Measurements from ENCODE around the gene SEPTIN12. TPM values are rescaled to one million over a fixed set of nuclear protein-coding genes. Genes with fewer than 3 reads are reported as not detected.
"Not testable (repeated sequence)": the region's sequence is repeated elsewhere in the genome, so short reads cannot be mapped to it uniquely, and the experiment has no call there.

The SEPTIN12 gene
- polyA plus RNA-seq, 1 donor (not counting 4 experiments of a cell fraction or from before 2014, with no cell fraction given) = not detected

- Histone ChIP-seq H3K4me3 (ENCODE audit: control insufficient read depth in 2 of 3, extremely low read depth in 1 of 3, insufficient read depth in 2 of 3, low read depth in 1 of 3, low read length in 3 of 3) (no peak overlapping the region), H3K27me3 (ENCODE audit: control insufficient read depth, extremely low read depth, insufficient read depth, low read length) (no peaks in the 10 kb centered on the region), H3K27ac (ENCODE audit: control insufficient read depth, insufficient read depth, low read length) (no peak overlapping the region), H3K36me3 (ENCODE audit: control insufficient read depth in 2 of 2, extremely low read depth in 1 of 2, insufficient read depth in 2 of 2, low read length in 2 of 2) (no peaks in the 10 kb centered on the region), H3K4me2 (ENCODE audit: control insufficient read depth, extremely low read depth, insufficient read depth, low read depth, low read length) (no peak overlapping the region), H3K79me2 (ENCODE audit: control insufficient read depth, insufficient read depth, low read length) (no peaks in the 10 kb centered on the region), H4K20me1 (ENCODE audit: control insufficient read depth, extremely low read depth, insufficient read depth, low read length) (no peaks in the 10 kb centered on the region), H3K9me3 (ENCODE audit: control insufficient read depth, low read depth, low read length) (no peaks in the 10 kb centered on the region), H3K9me1 (ENCODE audit: control insufficient read depth, extremely low read depth, insufficient read depth, low read length) (no peaks in the 10 kb centered on the region), H2AFZ (ENCODE audit: control insufficient read depth, low read length) (no peak overlapping the region), H3K4me1 (ENCODE audit: control insufficient read depth, extremely low read depth, insufficient read depth, low read length) (peaks cover 11% of the 10 kb centered on the region), H3K9ac (ENCODE audit: control insufficient read depth, extremely low read depth, insufficient read depth, low read length) (no peak overlapping the region)
- dilution Hi-C loops (cut with MboI; ENCODE audit: extremely low pct_ligation_motif_present, low sequenced_read_pairs) = no loop called here
- DNase-seq (ENCODE audit: low read depth, low spot score) (no peak), FAIRE-seq (no peak)
- TF ChIP-seq EZH2 (IDR thresholded peaks at IDR 0.05; ENCODE audit: low read length) (no peak), CTCF (optimal IDR thresholded peaks at IDR 0.05 in 1 of 3, IDR thresholded peaks at IDR 0.05 in 1 of 3, conservative IDR thresholded peaks at IDR 0.05 in 1 of 3; ENCODE audit: extremely low read depth in 1 of 3, insufficient read depth in 2 of 3, low read length in 3 of 3) (no peak)
Measured at GRCh38 chr16:4744555-4745273, 43.4 kb downstream of the SEPTIN12 start.

DNA sequence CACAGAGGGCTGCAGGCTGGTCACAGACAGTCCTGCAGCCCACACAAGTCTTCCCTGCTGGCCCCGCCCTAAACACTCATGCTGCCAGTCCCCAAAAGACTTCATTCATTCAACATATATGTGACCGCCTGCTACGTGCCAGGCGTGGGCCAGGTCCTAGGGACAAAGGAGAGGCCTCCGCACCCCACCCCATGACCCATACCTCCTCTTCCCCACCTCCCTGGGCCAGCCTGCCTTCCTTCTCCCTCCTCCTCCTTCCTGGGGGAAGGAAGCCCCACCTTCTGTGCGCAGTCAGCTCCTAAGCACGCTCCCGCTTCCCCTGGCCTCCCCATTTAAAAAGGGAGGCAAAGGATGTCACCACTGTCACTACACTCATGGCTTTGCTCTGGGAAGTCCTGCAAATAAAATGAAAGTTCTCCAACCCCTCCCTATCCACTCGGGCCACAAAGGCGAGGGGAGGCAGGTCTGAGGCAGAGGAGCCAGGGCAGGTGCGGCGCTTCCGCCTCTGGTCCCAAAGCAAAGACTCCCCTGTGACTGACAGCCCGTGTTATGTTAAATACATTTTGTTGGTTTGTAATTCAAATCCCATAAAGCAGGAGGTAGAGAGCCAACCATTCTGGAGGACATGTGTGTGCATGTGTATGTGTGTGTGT lies 44.8 kb downstream of the SEPTIN12 start:
- no peak for TF ChIP-seq CTCF (optimal IDR thresholded peaks at IDR 0.05 in 1 of 3, IDR thresholded peaks at IDR 0.05 in 1 of 3, conservative IDR thresholded peaks at IDR 0.05 in 1 of 3; ENCODE audit: extremely low read depth in 1 of 3, insufficient read depth in 2 of 3, low read length in 3 of 3)
- no peak for TF ChIP-seq EZH2 (IDR thresholded peaks at IDR 0.05; ENCODE audit: low read length)
- no peaks in the 10 kb centered on the region for H4K20me1 ChIP-seq (ENCODE audit: control insufficient read depth, extremely low read depth, insufficient read depth, low read length)
- H3K4me1 ChIP-seq (ENCODE audit: control insufficient read depth, extremely low read depth, insufficient read depth, low read length) = peaks cover 11% of the 10 kb centered on the region
- peak overlapping the region; percentile 71 for H3K4me2 ChIP-seq (ENCODE audit: control insufficient read depth, extremely low read depth, insufficient read depth, low read depth, low read length)
- H3K27me3 ChIP-seq (ENCODE audit: control insufficient read depth, extremely low read depth, insufficient read depth, low read length) = no peaks in the 10 kb centered on the region
- no peaks in the 10 kb centered on the region for H3K79me2 ChIP-seq (ENCODE audit: control insufficient read depth, insufficient read depth, low read length)
- H3K9ac ChIP-seq (ENCODE audit: control insufficient read depth, extremely low read depth, insufficient read depth, low read length) = no peak overlapping the region
- no peaks in the 10 kb centered on the region for H3K36me3 ChIP-seq (ENCODE audit: control insufficient read depth in 2 of 2, extremely low read depth in 1 of 2, insufficient read depth in 2 of 2, low read length in 2 of 2)
- H3K27ac ChIP-seq (ENCODE audit: control insufficient read depth, insufficient read depth, low read length) = no peak overlapping the region
- H3K4me3 ChIP-seq (ENCODE audit: control insufficient read depth in 2 of 3, extremely low read depth in 1 of 3, insufficient read depth in 2 of 3, low read depth in 1 of 3, low read length in 3 of 3) = peak overlapping the region in 2 of 3 experiments; percentile 10 to 11
- dilution Hi-C loops (cut with MboI; ENCODE audit: extremely low pct_ligation_motif_present, low sequenced_read_pairs) = no loop called here
- FAIRE-seq (no peak), DNase-seq (ENCODE audit: low read depth, low spot score) (no peak)
- peak overlapping the region; percentile 8 for H2AFZ ChIP-seq (ENCODE audit: control insufficient read depth, low read length)
- H3K9me3 ChIP-seq (ENCODE audit: control insufficient read depth, low read depth, low read length) = no peaks in the 10 kb centered on the region
- H3K9me1 ChIP-seq (ENCODE audit: control insufficient read depth, extremely low read depth, insufficient read depth, low read length) = no peaks in the 10 kb centered on the region

DNA sequence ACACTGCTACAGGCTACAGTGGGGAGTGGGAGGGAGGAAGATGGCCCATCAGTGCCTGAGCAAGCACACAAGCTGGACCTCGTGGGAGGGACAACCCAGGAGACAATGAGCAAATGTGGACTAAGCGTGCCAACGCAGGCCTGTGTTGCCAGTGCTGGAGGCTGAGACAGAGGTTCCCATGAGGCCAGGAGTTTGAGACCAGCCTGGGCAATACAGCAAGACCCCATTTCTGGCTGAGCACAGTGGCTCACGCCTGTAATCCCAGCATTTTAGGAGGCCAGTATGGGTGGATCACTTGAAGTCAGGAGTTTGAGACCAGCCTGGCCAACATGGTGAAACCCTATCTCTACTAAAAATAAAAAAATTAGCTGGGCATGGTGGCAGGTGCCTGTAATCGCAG lies 49.8 kb downstream of the SEPTIN12 start:
- H3K4me2 ChIP-seq (ENCODE audit: control insufficient read depth, extremely low read depth, insufficient read depth, low read depth, low read length); H3K4me3 ChIP-seq (ENCODE audit: control insufficient read depth in 2 of 3, extremely low read depth in 1 of 3, insufficient read depth in 2 of 3, low read depth in 1 of 3, low read length in 3 of 3); H3K9me3 ChIP-seq (ENCODE audit: control insufficient read depth, low read depth, low read length); H3K9ac ChIP-seq (ENCODE audit: control insufficient read depth, extremely low read depth, insufficient read depth, low read length); FAIRE-seq; H3K79me2 ChIP-seq (ENCODE audit: control insufficient read depth, insufficient read depth, low read length); H3K9me1 ChIP-seq (ENCODE audit: control insufficient read depth, extremely low read depth, insufficient read depth, low read length); DNase-seq (ENCODE audit: low read depth, low spot score); H2AFZ ChIP-seq (ENCODE audit: control insufficient read depth, low read length); H3K27ac ChIP-seq (ENCODE audit: control insufficient read depth, insufficient read depth, low read length); H3K36me3 ChIP-seq (ENCODE audit: control insufficient read depth in 2 of 2, extremely low read depth in 1 of 2, insufficient read depth in 2 of 2, low read length in 2 of 2); dilution Hi-C loops (cut with MboI; ENCODE audit: extremely low pct_ligation_motif_present, low sequenced_read_pairs); H3K27me3 ChIP-seq (ENCODE audit: control insufficient read depth, extremely low read depth, insufficient read depth, low read length); H4K20me1 ChIP-seq (ENCODE audit: control insufficient read depth, extremely low read depth, insufficient read depth, low read length): not testable (repeated sequence)
- peaks cover 12% of the 10 kb centered on the region for H3K4me1 ChIP-seq (ENCODE audit: control insufficient read depth, extremely low read depth, insufficient read depth, low read length)

Data from keratinocyte (primary cell).